Fibroblast of the conjunctiva (primary cell): ENCODE measurements around the gene PLA2G6.
"Not testable (repeated sequence)": the region's sequence is repeated elsewhere in the genome, so short reads cannot be mapped to it uniquely, and the experiment has no call there.

ENCODE experiments used
- DNase-seq: peaks from one replicate; pipeline ENCODE4 v3.0.0-alpha.2; 2010; ENCODE audit warnings: low read depth

Gene PLA2G6

GRCh38 chr22:38132794-38133193 lies 48.8 kb downstream of the PLA2G6 start:
- no peak for DNase-seq

- no peak for DNase-seq
These were observed 49.5 kb downstream of the PLA2G6 start for GRCh38 chr22:38132136-38132535.

DNA sequence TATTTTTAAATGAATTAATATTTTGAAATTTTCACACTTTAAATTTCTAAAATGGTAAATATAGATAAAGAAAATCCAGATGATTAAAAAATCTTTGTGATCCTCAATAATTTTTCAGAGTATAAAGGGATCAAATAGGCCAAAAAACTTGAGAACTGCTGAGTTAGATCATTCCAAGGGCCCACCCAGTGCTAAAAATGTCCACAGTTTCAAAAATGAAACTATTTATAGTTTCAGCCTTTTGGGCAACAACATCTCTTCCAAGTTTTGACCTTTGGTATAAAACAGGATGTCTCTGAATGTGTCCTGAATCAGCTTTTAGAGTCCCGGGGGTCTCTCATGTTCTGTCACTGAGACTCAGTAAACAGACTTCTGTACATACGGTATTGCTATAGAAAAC lies 50.2 kb downstream of the PLA2G6 start:
- no peak for DNase-seq

DNA sequence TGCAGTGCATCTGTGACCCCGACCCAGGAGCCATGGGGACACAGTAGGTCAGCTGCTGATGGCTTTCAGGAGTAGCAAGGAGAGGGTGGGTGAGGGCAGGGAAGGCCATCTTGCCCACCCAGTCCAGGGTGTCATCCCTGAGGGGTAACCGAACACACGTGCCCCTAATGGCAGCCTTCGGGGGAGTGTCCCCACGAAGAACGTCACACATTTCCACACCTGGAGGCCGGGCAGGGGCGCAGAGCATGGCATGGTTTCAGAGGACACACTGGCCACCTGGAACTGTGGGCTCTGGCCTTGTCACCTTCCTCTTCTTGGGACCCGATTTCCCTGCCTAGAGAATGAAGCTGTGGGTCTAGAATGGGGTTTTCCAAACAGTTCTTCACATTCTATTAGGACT lies 51.8 kb downstream of the PLA2G6 start:
- no peak for DNase-seq

GRCh38 chr22:38129021-38129420 lies 52.6 kb downstream of the PLA2G6 start:
- no peak for DNase-seq

GRCh38 chr22:38127869-38128268 lies 53.8 kb downstream of the PLA2G6 start:
- DNase-seq, result no peak

GRCh38 chr22:38126928-38127668 lies 54.5 kb downstream of the PLA2G6 start:
- DNase-seq, result no peak

GRCh38 chr22:38125751-38126201 lies 55.9 kb downstream of the PLA2G6 start:
- DNase-seq, result no peak

GRCh38 chr22:38125038-38125610 lies 56.5 kb downstream of the PLA2G6 start:
- DNase-seq, result no peak

- DNase-seq, result no peak
These were observed 57.2 kb downstream of the PLA2G6 start for GRCh38 chr22:38124236-38124974.

GRCh38 chr22:38122616-38123015 lies 59.0 kb downstream of the PLA2G6 start:
- DNase-seq, result no peak

DNA sequence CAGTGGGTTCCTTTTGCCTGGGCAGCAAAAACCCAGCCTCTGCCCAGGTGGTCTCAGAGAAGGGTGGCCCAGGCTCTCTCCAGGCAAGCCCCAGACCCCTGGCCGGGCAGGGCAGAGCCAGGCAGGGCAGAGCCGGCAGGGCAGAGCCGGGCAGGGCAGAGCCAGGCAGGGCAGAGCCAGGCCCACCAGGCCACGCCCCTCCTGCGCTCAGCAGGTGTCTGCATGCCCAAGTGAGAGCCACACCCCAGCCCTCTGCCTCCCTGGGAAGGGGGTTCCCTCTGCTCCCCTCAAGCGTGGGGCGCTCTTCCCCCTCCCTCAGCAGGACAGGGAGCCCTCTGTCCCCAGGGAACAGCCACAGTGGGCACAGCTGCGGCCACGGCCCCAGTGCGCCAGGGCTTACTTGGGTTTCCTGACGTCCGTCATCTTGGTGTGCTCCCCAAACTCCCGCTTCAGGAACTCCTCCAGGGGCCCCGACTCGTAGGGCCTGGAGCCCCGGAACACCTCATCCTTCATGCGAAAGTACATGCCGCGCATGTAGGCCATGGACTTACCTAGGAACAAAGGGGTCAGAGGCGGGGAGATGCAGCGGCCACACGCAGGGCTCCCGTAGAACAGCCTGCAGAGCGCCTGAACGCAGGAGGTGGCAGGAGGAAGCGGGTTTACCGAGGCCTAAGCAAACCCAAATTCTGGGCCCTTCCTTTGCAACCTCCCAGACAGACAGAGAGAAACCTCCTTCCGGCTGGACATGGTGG lies 61.1 kb downstream of the PLA2G6 start:
- DNase-seq, result no peak

DNA sequence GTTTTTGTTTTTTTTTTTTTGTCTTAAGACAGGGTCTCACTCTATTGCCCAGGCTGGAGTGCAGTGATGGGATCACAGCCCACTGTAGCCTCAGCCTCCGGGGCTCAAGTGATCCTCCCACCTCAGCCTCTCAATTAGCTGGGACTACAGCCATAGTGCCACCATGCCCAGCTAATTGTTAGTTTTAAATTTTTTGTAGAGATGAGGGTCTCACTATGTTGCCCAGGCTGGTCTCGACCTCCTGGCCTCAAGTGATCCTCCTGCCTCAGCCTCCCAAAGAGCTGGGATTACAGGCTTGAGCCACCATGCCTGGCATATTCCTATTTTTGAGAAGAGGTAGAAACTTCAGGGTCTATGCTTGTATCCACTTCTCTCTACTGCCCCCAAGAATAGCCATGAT lies 62.9 kb downstream of the PLA2G6 start:
- not testable (repeated sequence) for DNase-seq

DNA sequence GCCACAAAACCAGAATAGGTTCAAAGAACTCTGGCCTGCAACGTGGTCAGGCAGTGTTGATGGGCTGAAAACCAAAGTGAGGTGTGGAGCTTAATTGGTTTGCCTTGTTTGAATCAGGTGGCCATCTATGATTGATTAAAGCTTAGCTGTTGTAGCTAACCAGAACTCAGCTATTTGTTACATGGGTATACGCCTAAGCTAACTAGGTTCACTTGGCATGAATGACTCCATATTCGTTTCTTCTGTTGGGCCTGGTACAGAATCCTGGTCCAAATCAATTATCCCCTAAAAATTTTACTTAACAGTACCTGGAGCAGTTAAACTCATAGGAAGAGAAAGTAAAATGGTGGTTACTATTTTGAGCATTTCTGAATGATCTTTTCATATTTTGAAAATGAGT lies 63.4 kb downstream of the PLA2G6 start:
- no peak for DNase-seq

DNA sequence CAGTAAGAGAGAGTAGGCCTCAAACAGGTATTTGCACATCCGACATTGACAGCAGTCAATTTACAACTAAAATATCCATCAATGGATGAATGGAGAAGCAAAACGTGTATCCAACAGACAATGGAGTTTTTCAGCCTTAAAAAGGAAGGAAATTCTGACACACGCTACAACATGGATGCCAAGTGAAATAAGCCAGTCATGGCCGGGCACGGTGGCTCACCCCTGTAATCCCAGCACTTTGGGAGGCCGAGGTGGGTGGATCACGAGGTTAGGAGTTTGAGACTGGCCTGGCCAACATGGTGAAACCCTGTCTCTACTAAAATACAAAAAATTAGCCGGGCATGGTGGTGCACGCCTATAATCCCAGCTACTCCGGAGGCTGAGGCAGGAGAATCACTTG lies 64.1 kb downstream of the PLA2G6 start:
- not testable (repeated sequence) for DNase-seq

GRCh38 chr22:38115423-38116205 lies 66.0 kb downstream of the PLA2G6 start:
- no peak for DNase-seq

DNA sequence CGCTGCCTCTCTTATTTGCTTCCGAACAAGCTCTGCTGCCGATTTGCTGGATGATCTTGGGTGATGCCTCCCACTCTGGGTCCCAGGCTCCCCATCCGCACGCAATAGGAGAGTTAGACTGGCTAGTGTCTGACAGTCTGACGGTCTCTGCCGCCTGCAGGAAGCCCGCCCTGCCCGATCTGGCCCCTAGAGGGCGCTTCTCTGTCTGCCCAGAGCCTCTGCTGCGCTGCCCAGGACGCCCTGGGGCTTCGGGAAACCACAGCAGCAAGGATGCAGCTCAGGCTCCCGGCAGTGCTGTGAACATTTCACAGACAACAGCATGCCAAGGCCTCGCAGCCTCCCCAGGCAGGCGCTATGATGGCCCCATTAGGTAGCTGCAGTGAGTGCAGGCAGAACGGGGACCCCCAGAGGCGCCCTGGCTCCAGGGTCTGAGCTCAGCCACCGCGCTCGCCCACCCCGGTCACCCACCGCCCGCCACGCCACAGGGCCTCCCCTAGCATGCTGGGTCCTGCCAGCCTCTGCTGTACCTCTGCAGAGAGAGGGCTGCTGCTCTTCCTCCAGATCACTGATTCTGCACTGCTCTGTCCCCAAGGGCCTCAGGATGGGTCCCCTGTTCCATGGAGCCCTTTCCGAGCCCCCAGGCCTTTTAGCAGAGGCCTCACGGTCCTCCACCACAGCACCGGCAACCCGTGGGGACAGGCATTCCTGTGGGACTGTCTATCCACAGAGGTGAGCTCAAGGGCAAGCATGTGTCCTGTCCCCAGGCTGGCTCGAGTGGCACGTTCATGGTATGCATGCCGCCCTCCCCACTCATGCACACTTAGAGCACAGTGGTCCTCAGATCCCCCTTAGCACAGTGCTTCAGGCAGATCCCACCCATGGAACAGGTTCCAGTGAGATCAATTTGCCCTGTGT lies 66.9 kb downstream of the PLA2G6 start:
- peak; percentile 61 for DNase-seq

GRCh38 chr22:38112381-38112780 lies 69.2 kb downstream of the PLA2G6 start:
- DNase-seq, result no peak

- no peak for DNase-seq
These were observed 69.7 kb downstream of the PLA2G6 start for GRCh38 chr22:38111925-38112355.
